Activated CD4-positive, alpha-beta T cell treated with anti-CD3 and anti-CD28 coated beads, Interleukin-2, Interleukin-4, amounts not matched to agents 100 ng/mL and 50 ng/mL, durations not matched to agents 16 hours and 8 hours (primary cell): ENCODE results near the gene NCBP2L.

Experiments used
- DNase-seq: peaks from one replicate; pipeline ENCODE4 v3.0.0-alpha.2; 2020; ENCODE audit warnings: low spot score

NCBP2L gene

GRCh38 chrX:107777536-107777832 is at the start of gene NCBP2L:
NCBP2L (plus strand) TSS chrX:107777733; CDS start chrX:107794221, 16,488 bp downstream.
- DNase-seq: no peak

- no peak for DNase-seq
These were observed 49.0 kb upstream of the NCBP2L start for GRCh38 chrX:107728371-107729099.

DNA sequence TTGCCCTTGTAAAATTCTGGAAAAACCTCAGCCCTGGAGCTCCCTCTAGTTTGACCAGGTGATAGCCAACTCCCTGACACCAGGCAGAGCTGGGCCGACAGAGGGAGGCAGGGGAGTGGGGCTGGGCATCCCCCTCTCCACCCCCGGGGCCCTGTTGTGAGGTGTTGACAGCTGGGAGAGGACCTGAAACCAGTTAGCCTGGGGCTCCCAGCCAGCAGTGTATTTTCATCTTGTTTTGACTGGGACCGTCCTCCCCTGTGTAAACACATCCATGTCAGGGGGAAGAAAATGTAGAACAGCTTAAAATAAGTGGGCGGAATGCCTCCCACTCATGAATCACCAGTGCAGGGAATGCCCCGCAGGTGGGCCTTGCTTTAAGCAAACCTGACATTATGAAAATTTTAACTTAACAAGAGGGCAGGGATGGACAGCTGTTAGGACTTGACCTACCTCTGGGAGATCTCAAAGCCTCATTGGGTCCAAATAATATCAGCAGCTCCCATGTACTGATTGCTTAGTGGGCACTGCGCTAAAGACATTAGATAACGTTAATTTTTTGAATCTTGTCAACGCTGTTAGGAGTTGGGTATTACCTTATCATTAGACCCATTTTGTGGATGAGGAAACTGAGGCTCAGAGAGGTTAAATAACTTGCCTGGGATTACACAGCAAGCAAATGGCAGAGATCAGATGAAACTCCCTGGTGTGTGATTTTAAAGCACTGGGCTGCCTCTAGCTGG is 47.8 kb upstream of the NCBP2L start:
- DNase-seq: no peak

DNA sequence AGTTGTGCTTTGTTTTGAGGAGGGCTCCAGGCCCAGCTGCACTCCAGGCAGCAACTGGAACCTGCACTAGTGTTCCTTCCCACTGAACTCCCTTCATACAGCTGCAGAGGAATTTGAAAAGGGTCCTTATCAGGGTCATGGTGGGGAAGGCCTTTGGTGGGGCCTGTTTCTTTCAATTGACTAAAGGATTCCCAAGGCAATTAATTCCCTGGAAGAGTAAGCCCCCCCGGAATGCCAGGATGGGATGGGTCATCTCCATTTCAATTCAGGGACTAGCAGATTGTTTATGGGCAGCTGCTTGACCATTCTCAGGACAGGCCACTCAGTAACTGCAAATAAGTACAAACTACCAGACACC is 47.3 kb upstream of the NCBP2L start:
- DNase-seq: no peak

DNA sequence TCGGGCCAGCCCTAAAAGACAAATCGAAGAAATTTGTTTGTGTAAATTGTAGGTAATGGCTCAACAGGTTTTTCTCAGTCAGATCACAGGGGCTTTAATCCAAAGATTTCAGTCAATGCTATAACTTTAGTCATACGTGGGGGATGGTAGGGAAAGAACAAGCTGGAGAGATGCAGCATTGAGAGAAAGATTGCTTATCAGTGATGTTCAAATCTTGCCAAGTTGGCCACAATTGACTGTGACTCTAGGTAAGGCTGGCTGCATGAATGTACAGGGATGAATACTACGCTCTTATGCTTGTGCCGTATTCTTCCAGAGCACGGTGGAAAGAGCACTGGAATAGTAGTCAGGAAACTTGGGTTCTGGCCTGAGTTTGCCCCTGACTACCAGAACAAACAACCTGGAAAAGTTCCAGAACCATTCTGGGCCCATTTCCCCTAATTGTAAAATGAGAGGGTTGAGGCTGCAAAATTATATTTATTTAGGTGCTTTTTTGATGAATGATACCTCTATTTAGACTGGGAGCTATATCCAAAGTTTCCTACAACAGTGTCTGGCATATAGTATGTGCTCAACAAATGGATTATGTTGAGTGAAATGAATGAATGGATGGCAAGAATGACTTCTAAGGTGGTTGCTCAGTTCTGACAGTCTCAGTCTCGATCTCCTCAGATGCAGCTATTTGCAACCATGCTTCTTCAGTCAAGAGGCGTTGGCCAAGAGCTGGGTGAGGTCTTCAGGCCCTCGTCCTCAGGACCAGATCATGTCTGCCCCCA is 46.4 kb upstream of the NCBP2L start:
- DNase-seq: no peak

DNA sequence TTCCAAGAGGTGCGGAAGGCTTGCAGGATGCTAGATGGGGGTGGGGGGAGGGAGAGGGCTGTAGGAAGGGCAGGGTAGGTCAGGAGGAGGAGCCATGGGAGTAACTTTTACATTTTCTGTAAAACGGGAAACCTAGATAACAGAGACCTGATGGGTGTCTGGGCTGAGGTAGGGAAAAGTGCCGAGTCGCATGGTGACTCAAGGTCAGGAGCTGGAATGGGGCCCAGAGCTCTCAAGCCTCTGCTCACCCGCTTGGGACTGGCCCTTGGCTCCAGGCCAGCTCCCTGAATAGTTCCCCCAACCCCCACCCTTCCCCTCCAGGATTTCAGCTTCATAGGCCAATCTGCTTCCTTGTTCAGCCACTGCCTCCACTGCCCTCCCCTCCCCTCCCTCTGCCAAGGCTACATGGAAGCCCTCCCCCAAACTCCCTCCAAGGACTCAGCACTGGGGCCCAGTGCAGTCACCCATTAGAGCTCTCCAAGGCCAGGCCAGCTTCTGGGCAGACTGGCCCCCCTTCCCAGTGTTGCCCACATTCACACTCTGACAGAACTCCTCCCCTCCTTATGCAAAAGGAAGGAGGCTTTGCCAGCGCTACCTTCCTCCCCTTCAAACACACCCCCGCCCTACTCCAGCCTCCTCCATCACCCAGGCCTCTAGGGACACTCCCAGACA is 45.6 kb upstream of the NCBP2L start:
- DNase-seq: no peak

DNA sequence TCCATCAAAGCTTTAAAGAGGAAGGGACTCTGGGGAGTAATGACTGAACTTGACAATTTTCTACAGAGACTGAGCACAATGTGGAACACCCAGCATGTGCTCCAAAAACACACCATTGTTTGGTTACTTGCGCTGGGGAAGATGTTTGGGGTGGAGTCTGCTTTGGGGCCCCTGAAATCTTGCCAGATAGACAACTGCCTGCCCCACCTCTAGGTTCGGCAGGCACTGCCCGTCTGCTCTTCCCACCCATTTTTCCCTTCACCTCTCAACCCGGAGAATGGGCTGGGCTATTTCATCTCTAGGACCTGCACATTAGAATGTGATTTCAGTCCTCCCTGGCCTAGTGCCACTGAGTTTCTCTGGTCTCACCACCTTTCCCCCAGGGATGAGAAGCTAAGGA is 43.8 kb upstream of the NCBP2L start:
- DNase-seq: no peak

- DNase-seq: no peak
These were observed 42.9 kb upstream of the NCBP2L start for GRCh38 chrX:107734646-107735045.

DNA sequence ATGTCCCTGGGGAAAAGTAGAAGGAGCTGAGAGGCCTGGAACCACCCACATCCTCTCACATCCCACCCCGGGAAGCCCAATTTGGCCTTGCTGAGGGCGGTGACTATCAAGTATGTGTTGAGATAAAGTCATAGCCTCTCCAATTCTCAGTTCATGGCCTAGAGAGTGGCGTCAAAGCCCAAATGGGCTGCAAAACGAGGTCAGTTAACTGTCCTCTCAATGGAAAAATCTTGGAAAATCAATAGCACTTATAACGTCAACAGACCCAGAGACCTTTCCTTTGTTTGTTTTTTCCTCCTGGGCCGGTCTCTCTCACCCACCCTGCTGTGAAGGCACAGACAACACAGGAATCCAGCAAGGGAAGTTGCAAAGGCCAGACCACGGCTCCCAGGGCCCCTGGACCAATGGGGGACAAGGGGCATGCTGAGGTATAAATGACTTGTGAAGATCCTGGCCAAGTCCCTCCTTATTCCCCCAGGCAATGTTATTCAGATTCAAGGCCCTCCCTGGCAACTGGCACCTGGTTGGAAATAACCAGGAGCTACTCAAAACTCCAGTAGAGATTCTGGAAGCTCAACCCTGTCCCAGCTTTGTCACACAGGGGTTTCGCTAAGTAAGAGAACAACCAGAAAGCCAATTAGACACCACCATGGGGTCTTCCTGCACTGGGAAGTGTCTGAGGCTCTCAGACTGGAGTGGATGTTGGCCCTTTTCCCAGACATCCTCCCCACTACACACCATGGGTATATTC is 40.6 kb upstream of the NCBP2L start:
- DNase-seq: no peak

DNA sequence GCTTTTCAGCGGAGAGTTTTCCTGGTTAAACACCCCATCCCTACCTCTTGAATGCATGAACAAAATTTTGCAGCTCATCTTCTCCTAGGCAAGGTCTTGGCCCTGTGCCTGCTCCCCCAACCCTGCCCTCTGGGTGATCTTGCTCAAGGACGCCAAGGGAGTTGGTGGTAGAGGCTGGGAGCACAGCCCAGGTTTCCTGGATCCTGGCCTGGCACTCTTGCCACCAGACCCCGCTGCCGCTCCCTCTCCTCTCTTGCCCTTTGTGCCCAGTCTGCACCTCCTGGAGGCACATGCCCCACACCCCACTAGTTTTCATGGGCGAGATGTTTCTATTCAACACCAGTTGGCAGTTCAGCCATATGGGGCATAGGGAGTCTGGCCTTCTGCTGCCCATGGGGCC is 39.3 kb upstream of the NCBP2L start:
- no peak for DNase-seq

DNA sequence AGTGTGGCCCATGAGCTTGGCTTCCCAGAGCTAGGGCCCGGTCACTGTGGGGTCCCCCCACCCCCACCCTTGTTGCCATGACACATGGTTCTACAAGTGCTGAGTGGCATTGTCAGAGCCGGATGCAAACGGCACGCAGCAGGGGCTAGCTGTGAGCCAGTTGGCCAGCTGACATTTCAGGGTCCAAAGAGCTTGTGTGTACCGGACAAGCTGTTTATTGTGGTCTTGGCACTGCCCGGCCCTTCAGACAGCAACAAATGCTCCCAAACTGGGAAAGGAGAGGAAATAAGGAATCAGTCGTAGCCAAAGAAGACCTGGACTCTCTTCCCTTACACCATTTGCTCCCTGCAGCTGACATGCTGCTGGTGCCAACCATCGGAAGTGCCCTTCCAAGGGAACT is 38.8 kb upstream of the NCBP2L start:
- no peak for DNase-seq

DNA sequence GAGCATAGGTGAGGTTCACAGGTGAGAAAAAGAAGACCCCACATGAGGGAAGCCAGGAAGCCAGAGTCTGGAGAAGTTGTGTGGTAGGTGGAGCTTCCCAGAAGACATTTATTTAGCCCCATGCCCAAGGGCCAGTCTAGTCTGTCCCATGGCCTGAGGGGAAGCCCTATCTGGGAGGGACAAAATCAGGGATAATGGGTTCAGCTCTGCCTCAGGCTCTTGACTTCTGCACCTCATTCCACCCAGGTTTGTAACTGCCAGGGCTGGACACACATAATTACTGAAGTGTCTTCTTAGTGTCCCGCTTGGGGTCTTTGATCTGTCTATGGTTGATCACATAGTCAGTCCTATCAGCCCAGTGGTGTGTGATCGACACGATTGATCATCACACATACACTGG is 38.0 kb upstream of the NCBP2L start:
- no peak for DNase-seq

DNA sequence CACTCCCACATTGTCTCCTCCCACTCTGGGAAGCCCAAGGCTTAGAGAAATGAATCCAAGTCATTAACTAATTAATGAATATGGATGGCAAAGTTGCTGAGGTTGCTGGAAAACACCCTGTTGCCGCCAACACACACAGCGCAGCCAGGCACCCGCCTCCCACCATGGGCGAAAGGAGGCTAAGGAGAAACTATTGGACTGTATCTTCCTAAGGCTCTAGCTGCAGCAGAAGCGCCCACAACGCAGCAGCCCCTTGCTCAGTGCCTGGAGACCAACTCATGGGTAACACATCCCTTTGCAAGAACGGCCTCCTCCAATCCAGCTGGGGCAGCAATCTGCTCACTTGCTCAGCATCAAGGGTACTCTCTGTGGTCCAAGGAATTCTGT is 36.1 kb upstream of the NCBP2L start:
- DNase-seq: no peak

DNA sequence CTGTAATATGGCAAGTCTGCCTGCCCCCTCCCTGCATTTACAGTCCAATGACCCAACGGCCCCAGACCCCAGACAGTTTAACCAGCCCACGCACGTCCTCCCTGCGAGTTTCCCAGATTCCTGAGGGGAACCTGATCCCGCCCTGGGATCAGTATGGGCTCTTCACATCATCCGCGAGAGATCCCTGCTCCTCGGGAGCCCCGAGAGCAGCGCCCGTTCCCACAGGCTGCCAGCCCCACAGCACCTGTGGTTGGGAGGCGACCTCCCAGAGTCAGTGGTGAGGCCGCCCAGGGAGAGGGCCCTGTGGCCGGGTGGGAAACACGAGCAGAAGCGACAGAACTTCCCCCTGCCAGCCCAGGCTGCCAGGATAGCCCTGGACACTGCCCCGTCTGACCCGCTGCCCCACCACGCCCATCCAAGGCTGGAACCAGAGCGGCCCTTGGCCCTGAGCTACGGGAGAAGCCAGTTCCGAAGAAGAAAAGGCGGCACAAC is 34.8 kb upstream of the NCBP2L start:
- no peak for DNase-seq

DNA sequence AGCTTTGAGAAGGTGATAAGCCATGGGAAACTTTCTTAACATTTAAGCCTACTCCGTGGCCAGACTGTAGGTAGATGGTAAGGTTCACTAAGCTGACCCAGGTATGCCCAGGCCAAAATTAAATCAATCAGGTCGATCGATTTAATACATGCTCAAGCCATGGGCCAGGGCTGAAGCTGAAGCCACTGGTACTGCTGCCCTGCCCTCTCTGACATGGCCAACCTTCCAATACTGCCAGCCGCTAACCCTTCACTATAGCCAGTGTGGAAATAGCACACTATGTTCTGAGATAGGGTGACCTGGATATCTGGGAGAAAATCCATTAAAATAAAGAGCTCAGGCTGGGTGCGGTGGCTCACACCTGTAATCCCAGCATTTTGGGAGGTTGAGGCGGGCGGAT is 33.5 kb upstream of the NCBP2L start:
- DNase-seq: no peak

- DNase-seq: no peak
These were observed 32.7 kb upstream of the NCBP2L start for GRCh38 chrX:107744868-107745267.

- no peak for DNase-seq
These were observed 29.9 kb upstream of the NCBP2L start for GRCh38 chrX:107747596-107748161.

GRCh38 chrX:107748506-107748905 is 29.0 kb upstream of the NCBP2L start:
- DNase-seq: no peak

GRCh38 chrX:107750263-107750662 is 27.3 kb upstream of the NCBP2L start:
- DNase-seq: no peak

GRCh38 chrX:107750861-107751445 is 26.6 kb upstream of the NCBP2L start:
- no peak for DNase-seq

DNA sequence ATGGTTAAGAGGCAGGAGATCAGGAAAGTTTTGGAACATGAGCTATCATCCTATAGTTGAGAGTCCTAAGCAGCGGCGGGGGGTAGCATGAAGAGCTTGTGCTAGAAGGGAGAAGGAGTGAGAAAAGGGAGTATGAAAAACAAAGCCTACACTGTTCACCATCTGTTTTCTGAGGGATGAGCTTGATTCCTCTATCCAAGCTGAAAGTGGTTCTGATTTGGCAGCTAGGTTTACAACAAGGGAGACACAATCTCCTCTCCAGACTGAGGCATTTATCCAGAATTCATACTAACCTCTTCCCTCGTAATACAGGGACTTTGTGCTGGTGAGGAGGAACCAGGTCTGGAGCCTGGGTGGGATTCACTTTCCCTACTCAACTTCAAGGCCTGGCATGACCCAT is 25.5 kb upstream of the NCBP2L start:
- no peak for DNase-seq
